Measurements from ENCODE around the gene STAT1. TPM values are rescaled to one million over a fixed set of nuclear protein-coding genes. Genes with fewer than 3 reads are reported as not detected.

The STAT1 gene
- total RNA-seq, 1 donor from 2014 or later: 85.1 TPM

DNA sequence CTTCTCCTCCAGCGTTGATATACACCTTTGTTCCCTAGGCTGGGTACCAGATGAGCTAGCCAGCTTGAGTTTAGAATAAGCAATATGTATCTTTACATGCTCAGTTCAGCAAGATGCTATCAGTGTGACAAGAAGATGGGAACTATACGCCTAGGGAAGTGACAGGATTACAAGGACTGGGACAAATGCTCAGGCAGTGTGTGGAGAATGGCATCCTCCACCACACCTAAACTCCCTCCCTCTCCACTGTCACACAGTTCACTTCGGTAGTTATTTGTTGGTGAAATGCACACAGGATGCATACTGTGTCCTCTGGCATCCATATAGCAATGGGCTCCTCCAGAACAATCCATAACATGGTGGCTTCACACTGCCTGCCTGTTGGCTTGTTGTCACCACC is 7.7 kb downstream of the STAT1 start:
- peaks cover 2% of the 10 kb centered on the region for H3K9me3 Mint-ChIP-seq
- TF ChIP-seq, protein P1, sequence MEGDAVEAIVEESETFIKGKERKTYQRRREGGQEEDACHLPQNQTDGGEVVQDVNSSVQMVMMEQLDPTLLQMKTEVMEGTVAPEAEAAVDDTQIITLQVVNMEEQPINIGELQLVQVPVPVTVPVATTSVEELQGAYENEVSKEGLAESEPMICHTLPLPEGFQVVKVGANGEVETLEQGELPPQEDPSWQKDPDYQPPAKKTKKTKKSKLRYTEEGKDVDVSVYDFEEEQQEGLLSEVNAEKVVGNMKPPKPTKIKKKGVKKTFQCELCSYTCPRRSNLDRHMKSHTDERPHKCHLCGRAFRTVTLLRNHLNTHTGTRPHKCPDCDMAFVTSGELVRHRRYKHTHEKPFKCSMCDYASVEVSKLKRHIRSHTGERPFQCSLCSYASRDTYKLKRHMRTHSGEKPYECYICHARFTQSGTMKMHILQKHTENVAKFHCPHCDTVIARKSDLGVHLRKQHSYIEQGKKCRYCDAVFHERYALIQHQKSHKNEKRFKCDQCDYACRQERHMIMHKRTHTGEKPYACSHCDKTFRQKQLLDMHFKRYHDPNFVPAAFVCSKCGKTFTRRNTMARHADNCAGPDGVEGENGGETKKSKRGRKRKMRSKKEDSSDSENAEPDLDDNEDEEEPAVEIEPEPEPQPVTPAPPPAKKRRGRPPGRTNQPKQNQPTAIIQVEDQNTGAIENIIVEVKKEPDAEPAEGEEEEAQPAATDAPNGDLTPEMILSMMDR (IDR thresholded peaks at IDR 0.05): no peak
- H3K27me3 Mint-ChIP-seq: no peaks in the 10 kb centered on the region
- peaks cover 22% of the 10 kb centered on the region for H3K4me1 Mint-ChIP-seq
- intact Hi-C loops (cut with micrococcal nuclease): no loop called here
- ChIA-PET CTCF (no interaction called here), POLR2A (no interaction called here)
- peaks cover 84% of the 10 kb centered on the region for H3K36me3 Mint-ChIP-seq (ENCODE audit: low read depth)
- no peak for DNase-seq
- H3K4me3 Mint-ChIP-seq: no peak overlapping the region
- H3K27ac Mint-ChIP-seq: no peak overlapping the region
- no peak for ATAC-seq (ENCODE audit: low read depth)

DNA sequence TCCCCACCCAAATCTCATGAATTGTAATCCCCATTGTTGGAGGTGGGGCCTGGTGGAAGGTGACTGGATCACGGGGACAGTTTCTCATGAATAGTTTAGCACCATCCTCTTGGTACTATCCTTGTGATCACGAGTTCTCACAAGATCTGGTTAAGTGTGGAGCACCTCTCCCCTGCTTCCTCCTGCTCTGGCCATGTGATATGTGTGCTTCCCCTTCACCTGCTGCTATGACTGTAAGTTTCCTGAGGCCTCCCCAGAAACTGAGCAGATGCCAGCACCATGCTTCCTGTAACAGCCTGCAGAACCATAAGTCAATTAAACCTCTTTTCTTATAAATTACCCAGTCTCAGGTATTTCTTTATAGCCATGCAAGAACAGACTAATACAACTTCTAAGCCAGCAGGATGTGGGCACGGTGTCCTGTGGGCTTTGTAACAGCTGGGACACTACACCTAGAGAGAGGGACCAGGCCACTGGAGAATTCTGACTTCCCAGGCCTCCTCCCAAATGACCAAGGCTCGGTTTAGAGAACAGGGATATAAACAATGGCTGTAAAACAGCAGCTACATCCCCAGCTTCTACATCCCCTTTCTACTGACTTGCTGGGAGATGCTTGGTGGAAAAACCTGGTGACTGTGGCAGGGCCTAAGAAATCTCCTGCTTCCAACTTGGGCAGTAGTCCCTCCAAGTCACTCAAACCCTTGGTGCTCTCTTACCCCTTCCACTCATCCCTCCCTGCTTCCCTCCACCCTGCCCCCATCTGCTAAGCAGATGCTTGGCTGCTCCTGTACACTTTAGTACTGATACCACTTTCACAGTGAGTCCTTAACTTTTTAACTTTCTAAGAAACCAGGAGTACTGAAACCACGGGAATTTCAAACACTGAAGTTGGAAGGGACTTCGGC is 10.3 kb downstream of the STAT1 start:
- intact Hi-C loops (cut with micrococcal nuclease): loop anchor here (5.0 kb wide), 1 partner anchor 86 kb away; no protein-coding TSS in a partner anchor
- POLR2A ChIA-PET: no interaction called here

DNA sequence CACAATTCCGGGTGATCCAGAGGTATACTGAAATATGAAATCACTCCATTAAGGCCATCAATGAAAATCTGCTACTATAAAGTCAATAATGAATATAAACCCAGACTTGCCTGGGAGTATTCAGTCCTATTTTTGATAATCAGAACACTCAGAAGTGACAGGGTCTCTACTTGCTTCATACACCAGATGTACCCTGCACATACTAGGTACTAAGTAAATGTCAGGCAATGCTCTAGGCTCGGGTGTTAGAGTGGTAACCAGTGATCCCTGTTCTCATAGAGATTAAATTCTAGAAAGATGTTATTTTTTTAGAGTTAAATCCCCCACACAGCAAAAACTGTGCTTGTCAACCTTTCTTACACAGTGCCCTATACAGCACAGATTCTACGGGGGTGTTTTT is 12.3 kb downstream of the STAT1 start:
- H3K27ac Mint-ChIP-seq: no peak overlapping the region

More for the DNA sequence above, 10.3 kb downstream of the STAT1 start:
- TF ChIP-seq, protein P1 (IDR thresholded peaks at IDR 0.05): no peak
- CTCF ChIA-PET: no interaction called here
- Mint-ChIP-seq H3K27me3 (no peaks in the 10 kb centered on the region), H3K36me3 (ENCODE audit: low read depth) (peaks cover 99% of the 10 kb centered on the region), H3K27ac (peak overlapping the region; percentile 46), H3K4me3 (no peak overlapping the region), H3K9me3 (peaks cover 2% of the 10 kb centered on the region), H3K4me1 (peaks cover 7% of the 10 kb centered on the region)
- DNase-seq (no peak), ATAC-seq (ENCODE audit: low read depth) (no peak)

DNA sequence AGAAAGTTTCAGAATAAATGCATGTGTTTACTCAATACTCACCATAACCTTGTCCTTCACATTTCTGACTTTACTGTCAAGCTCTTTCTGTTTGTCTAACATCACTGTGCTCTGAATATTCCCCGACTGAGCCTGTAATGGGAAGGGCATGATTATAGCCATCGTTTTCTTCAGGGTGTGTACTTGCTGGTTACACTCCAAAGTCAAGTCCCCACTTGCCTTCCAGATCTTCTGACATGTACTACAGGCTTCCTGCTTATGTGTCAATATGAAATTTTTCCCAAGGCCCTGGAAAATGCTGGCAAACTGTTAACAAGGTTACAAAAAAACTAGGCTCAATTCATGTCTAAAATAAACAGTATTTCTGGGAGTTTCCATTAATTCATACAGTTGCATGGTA is 12.9 kb downstream of the STAT1 start:
- ATAC-seq (ENCODE audit: low read depth): no peak
- H3K4me3 Mint-ChIP-seq: no peak overlapping the region

More for the DNA sequence above, 12.3 kb downstream of the STAT1 start:
- intact Hi-C loops (cut with micrococcal nuclease): loop anchor here (5.0 kb wide), 1 partner anchor 84 kb away; no protein-coding TSS in a partner anchor
- DNase-seq (no peak), ATAC-seq (ENCODE audit: low read depth) (no peak)
- Mint-ChIP-seq H3K9me3 (peaks cover 2% of the 10 kb centered on the region), H3K27me3 (no peaks in the 10 kb centered on the region), H3K4me3 (no peak overlapping the region), H3K36me3 (ENCODE audit: low read depth) (peaks cover 96% of the 10 kb centered on the region), H3K4me1 (peaks cover 4% of the 10 kb centered on the region)
- POLR2A ChIA-PET: no interaction called here
- TF ChIP-seq, protein P1 (IDR thresholded peaks at IDR 0.05): no peak
- CTCF ChIA-PET: no interaction called here

More for the DNA sequence above, 12.9 kb downstream of the STAT1 start:
- Mint-ChIP-seq H3K9me3 (peaks cover 2% of the 10 kb centered on the region), H3K27me3 (no peaks in the 10 kb centered on the region), H3K36me3 (ENCODE audit: low read depth) (peaks cover 96% of the 10 kb centered on the region), H3K27ac (no peak overlapping the region), H3K4me1 (peaks cover 4% of the 10 kb centered on the region)
- intact Hi-C loops (cut with micrococcal nuclease): loop anchor here (5.0 kb wide), 1 partner anchor 84 kb away; no protein-coding TSS in a partner anchor
- no peak for DNase-seq
- ChIA-PET POLR2A (no interaction called here), CTCF (no interaction called here)
- TF ChIP-seq, protein P1 (IDR thresholded peaks at IDR 0.05): no peak

Data from activated B cell treated with CpG ODN at 0.5 μM for 24 hours (primary cell).